Measurements from ENCODE around the gene TBC1D4. TPM values are rescaled to one million over a fixed set of nuclear protein-coding genes. Genes with fewer than 3 reads are reported as not detected.

TBC1D4 gene
- total and polyA plus RNA-seq, 10 of the 15 experiments (the other 5 are each of a cell fraction or from before 2014, with no cell fraction given): 11.0 to 38.6 (median 25.5) TPM

- TF ChIP-seq KAT2A (conservative IDR thresholded peaks at IDR 0.05; ENCODE audit: control insufficient read depth, low read depth, low read length) (no peak), IKZF1 (conservative IDR thresholded peaks at IDR 0.05) (peak; percentile 69), ESRRA (IDR thresholded peaks at IDR 0.05; ENCODE audit: low read length) (no peak), NR2C2 (IDR thresholded peaks at IDR 0.05; ENCODE audit: borderline replicate concordance, control insufficient read depth, insufficient read length, low read depth) (no peak), E2F4 (IDR thresholded peaks at IDR 0.05; ENCODE audit: low read depth, low read length) (no peak), TAF1 (IDR thresholded peaks at IDR 0.05; ENCODE audit: borderline replicate concordance, low read depth, low read length) (no peak), CREM (IDR thresholded peaks at IDR 0.05; ENCODE audit: low read depth) (peak; percentile 37; the same call in 1 of the 2 replicates), POLR2A (IDR thresholded peaks at IDR 0.05; ENCODE audit: low read depth, low read length) (no peak), DPF2 (IDR thresholded peaks at IDR 0.05) (no peak), MTA3 (IDR thresholded peaks at IDR 0.05; ENCODE audit: borderline replicate concordance, low read length) (peak; percentile 82; the same call in 1 of the 2 replicates), SKIL (IDR thresholded peaks at IDR 0.05; ENCODE audit: low read depth, poor library complexity, severe bottlenecking) (peak; percentile 79), RB1 (IDR thresholded peaks at IDR 0.05; ENCODE audit: borderline replicate concordance) (no peak), KLF5 (IDR thresholded peaks at IDR 0.05; ENCODE audit: partially characterized antibody) (no peak), MEF2B (IDR thresholded peaks at IDR 0.05; ENCODE audit: partially characterized antibody, poor library complexity, severe bottlenecking) (peak; percentile 68), HCFC1 (IDR thresholded peaks at IDR 0.05; ENCODE audit: low read length) (no peak), IKZF2 (IDR thresholded peaks at IDR 0.05) (peak; percentile 85 to 86), CEBPB (IDR thresholded peaks at IDR 0.05; ENCODE audit: borderline replicate concordance in 1 of 2, low read depth in 2 of 2, low read length in 2 of 2) (no peak), ZNF274 (IDR thresholded peaks at IDR 0.05; ENCODE audit: insufficient read depth, insufficient read length) (no peak), CREB1 (IDR thresholded peaks at IDR 0.05; ENCODE audit: low read depth) (no peak), NFYB (IDR thresholded peaks at IDR 0.05; ENCODE audit: insufficient read depth, low read depth, low read length) (no peak), GATAD2B (conservative IDR thresholded peaks at IDR 0.05; ENCODE audit: low read depth) (no peak), RBBP5 (conservative IDR thresholded peaks at IDR 0.05) (no peak), TBL1XR1 (IDR thresholded peaks at IDR 0.05; ENCODE audit: low read depth, low read length) (peak; percentile 42; the same call in 1 of the 2 replicates), POU2F2 (IDR thresholded peaks at IDR 0.05; ENCODE audit: borderline replicate concordance, low read depth, low read length) (no peak), FOS (IDR thresholded peaks at IDR 0.05; ENCODE audit: borderline replicate concordance, extremely low read depth, insufficient read length) (no peak), NR2F1 (conservative IDR thresholded peaks at IDR 0.05) (no peak), SMAD1 (IDR thresholded peaks at IDR 0.05; ENCODE audit: low read depth, partially characterized antibody) (no peak), PKNOX1 (IDR thresholded peaks at IDR 0.05) (no peak), SMC3 (IDR thresholded peaks at IDR 0.05; ENCODE audit: borderline replicate concordance, low read length) (no peak), SMARCA5 (IDR thresholded peaks at IDR 0.05) (no peak), POLR2AphosphoS5 (IDR thresholded peaks at IDR 0.05; ENCODE audit: low read length) (no peak), YBX1 (IDR thresholded peaks at IDR 0.05) (no peak), SRF (IDR thresholded peaks at IDR 0.05; ENCODE audit: low read depth in 2 of 2, low read length in 2 of 2) (no peak)
These were observed 30.3 kb upstream of the TBC1D4 start (continued) for GRCh38 chr13:75512253-75512652.

Data from GM12878 (cell line).